OCI-LY1 (cell line): ENCODE data around the gene PPP1R12B.
"Not testable (repeated sequence)": the region's sequence is repeated elsewhere in the genome, so short reads cannot be mapped to it uniquely, and the experiment has no call there.

Experiments
- H2AFZ ChIP-seq: fragments of 200-600 bp; sonication (generic), shearing (Covaris generic); 2 replicates; pipeline ENCODE4 v1.6.0; 2014; ENCODE audit warnings: antibody characterized with exemption, mild to moderate bottlenecking, low read length
- H3F3A ChIP-seq: fragments of 200-600 bp; sonication (generic), shearing (Covaris generic); 2 replicates; pipeline ENCODE4 v1.6.0; 2014; ENCODE audit warnings: mild to moderate bottlenecking, antibody characterized with exemption, low read length, moderate library complexity; ENCODE audit not compliant: insufficient read depth
- H3K27ac ChIP-seq: fragments of 200-600 bp; sonication (generic); 2 replicates; pipeline ENCODE4 v1.5.1; 2014; ENCODE audit warnings: low read length, mixed run types, mild to moderate bottlenecking, low read depth; ENCODE audit not compliant: poor library complexity, severe bottlenecking
- H3K27me3 ChIP-seq: fragments of 200-600 bp; sonication (generic); 2 replicates; pipeline ENCODE4 v1.6.0; 2014; ENCODE audit warnings: antibody characterized with exemption, mild to moderate bottlenecking, low read length, moderate library complexity; ENCODE audit not compliant: insufficient read depth
- H3K36me3 ChIP-seq: fragments of 200-600 bp; sonication (generic); 2 replicates; pipeline ENCODE4 v1.6.1; 2014; ENCODE audit warnings: mild to moderate bottlenecking, antibody characterized with exemption, low read length, moderate library complexity, mixed read lengths; ENCODE audit not compliant: insufficient read depth
- H3K4me1 ChIP-seq: fragments of 200-600 bp; sonication (generic); 2 replicates; pipeline ENCODE4 v1.5.1; 2014; ENCODE audit warnings: mild to moderate bottlenecking, low read length, moderate library complexity; ENCODE audit not compliant: insufficient read depth, severe bottlenecking
- H3K4me2 ChIP-seq: fragments of 200-600 bp; sonication (generic), shearing (Covaris generic); 2 replicates; pipeline ENCODE4 v1.6.1; 2014; ENCODE audit warnings: low read length
- H3K4me3 ChIP-seq: fragments of 200-600 bp; sonication (generic); 2 replicates; pipeline ENCODE4 v1.5.1; 2014; ENCODE audit warnings: low read length, low read depth, mild to moderate bottlenecking, mixed read lengths; ENCODE audit not compliant: poor library complexity, severe bottlenecking
- H3K79me2 ChIP-seq: fragments of 200-600 bp; shearing (Covaris generic); 2 replicates; pipeline ENCODE4 v1.6.1; 2016; ENCODE audit warnings: mixed run types, low read length, mixed read lengths; ENCODE audit not compliant: insufficient read depth
- H3K9ac ChIP-seq: fragments of 200-600 bp; sonication (generic), shearing (Covaris generic); 2 replicates; pipeline ENCODE4 v1.6.1; 2014; ENCODE audit warnings: mild to moderate bottlenecking, low read length, mixed read lengths
- H3K9me2 ChIP-seq: fragments of 200-600 bp; sonication (generic), shearing (Covaris generic); 2 replicates; pipeline ENCODE4 v1.6.1; 2014; ENCODE audit warnings: low read depth, mild to moderate bottlenecking, low read length, mixed read lengths
- H3K9me3 ChIP-seq: fragments of 200-600 bp; shearing (Covaris generic); 2 replicates; pipeline ENCODE4 v1.6.1; 2014; ENCODE audit warnings: low read length, mixed read lengths
- H4K20me1 ChIP-seq: fragments of 200-600 bp; sonication (generic), shearing (Covaris generic); 2 replicates; pipeline ENCODE4 v1.6.0; 2016; ENCODE audit warnings: mild to moderate bottlenecking, low read length; ENCODE audit not compliant: insufficient read depth
- CTCF ChIP-seq: fragments of 200-600 bp; sonication (generic), shearing (Covaris generic); IDR thresholded peaks from 2 replicates; pipeline ENCODE4 v1.5.1; 2017; ENCODE audit warnings: mild to moderate bottlenecking, antibody characterized with exemption, low read length, moderate library complexity, mixed read lengths
- EZH2 ChIP-seq: fragments of 200-600 bp; sonication (generic), shearing (Covaris generic); IDR thresholded peaks from 2 replicates; pipeline ENCODE4 v1.8.0; 2017; ENCODE audit warnings: borderline replicate concordance, mixed run types, mild to moderate bottlenecking, antibody characterized with exemption, low read length, moderate library complexity, mixed read lengths

The PPP1R12B gene

GRCh38 chr1:202638019-202638700 lies 289.7 kb downstream of the PPP1R12B start:
- no peak overlapping the region for H3K4me3 ChIP-seq
- no peak overlapping the region for H3K9ac ChIP-seq

GRCh38 chr1:202638701-202639305 lies 290.3 kb downstream of the PPP1R12B start:
- H3K9ac ChIP-seq, H2AFZ ChIP-seq, H4K20me1 ChIP-seq, H3K27ac ChIP-seq, H3K9me3 ChIP-seq, H3K4me3 ChIP-seq, H3K4me2 ChIP-seq, H3K27me3 ChIP-seq, H3F3A ChIP-seq, H3K4me1 ChIP-seq, H3K36me3 ChIP-seq, H3K79me2 ChIP-seq, H3K9me2 ChIP-seq: not testable (repeated sequence)

More at GRCh38 chr1:202638019-202638700, 289.7 kb downstream of the PPP1R12B start:
- Histone ChIP-seq H3K4me1 (no peaks in the 10 kb centered on the region), H3K9me3 (no peaks in the 10 kb centered on the region), H3K27ac (no peak overlapping the region), H3K9me2 (no peaks in the 10 kb centered on the region), H3K27me3 (no peaks in the 10 kb centered on the region), H3K79me2 (no peaks in the 10 kb centered on the region), H4K20me1 (no peaks in the 10 kb centered on the region), H3K4me2 (no peak overlapping the region), H3F3A (no peaks in the 10 kb centered on the region), H2AFZ (no peak overlapping the region), H3K36me3 (no peaks in the 10 kb centered on the region)
- TF ChIP-seq CTCF (no peak), EZH2 (no peak)

- Histone ChIP-seq H3K27ac (no peak overlapping the region), H4K20me1 (no peaks in the 10 kb centered on the region), H3K4me2 (no peak overlapping the region), H2AFZ (no peak overlapping the region), H3K9me3 (no peaks in the 10 kb centered on the region), H3K9ac (no peak overlapping the region), H3K4me1 (no peaks in the 10 kb centered on the region), H3K79me2 (no peaks in the 10 kb centered on the region), H3F3A (no peaks in the 10 kb centered on the region), H3K27me3 (no peaks in the 10 kb centered on the region), H3K4me3 (no peak overlapping the region), H3K36me3 (no peaks in the 10 kb centered on the region), H3K9me2 (no peaks in the 10 kb centered on the region)
- TF ChIP-seq EZH2 = no peak
Measured at GRCh38 chr1:202639500-202639899, 291.0 kb downstream of the PPP1R12B start.

GRCh38 chr1:202642212-202642611 lies 293.7 kb downstream of the PPP1R12B start:
- no peak overlapping the region for H3K9ac ChIP-seq
- no peaks in the 10 kb centered on the region; the same call in 1 of the 2 replicates for H3K27me3 ChIP-seq
- H3K4me3 ChIP-seq = no peak overlapping the region
- H3K4me1 ChIP-seq = no peaks in the 10 kb centered on the region
- TF ChIP-seq EZH2 = no peak
- TF ChIP-seq CTCF = no peak
- no peak overlapping the region for H3K4me2 ChIP-seq
- H2AFZ ChIP-seq = no peak overlapping the region
- H3K9me3 ChIP-seq = no peaks in the 10 kb centered on the region
- no peaks in the 10 kb centered on the region for H3K79me2 ChIP-seq
- no peak overlapping the region for H3K27ac ChIP-seq
- no peaks in the 10 kb centered on the region for H4K20me1 ChIP-seq
- H3K9me2 ChIP-seq = no peaks in the 10 kb centered on the region
- H3K36me3 ChIP-seq = no peaks in the 10 kb centered on the region
- H3F3A ChIP-seq = no peaks in the 10 kb centered on the region
